ENCODE measurements around the gene TMEM214.
"Not testable (repeated sequence)": the region's sequence is repeated elsewhere in the genome, so short reads cannot be mapped to it uniquely, and the experiment has no call there.

TMEM214 gene

DNA sequence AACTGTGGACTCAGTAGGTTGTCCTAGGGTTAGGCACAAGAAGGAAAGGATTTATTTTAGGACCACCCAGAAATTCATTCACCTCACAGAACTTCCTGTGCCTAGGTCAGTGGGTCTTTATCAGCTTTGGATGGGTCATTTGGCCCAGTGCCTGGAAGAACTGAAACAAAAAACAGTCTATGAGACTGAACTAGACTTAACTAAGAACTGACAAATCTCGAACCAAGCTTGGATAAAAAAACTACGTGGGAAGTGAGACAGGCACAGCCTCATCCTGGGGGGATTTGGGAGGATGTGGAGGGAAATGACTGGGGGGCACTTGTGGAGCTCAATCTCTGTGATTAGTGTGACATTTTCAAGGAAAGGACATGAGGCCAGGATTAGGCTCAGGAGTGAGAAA, 41.0 kb downstream of the TMEM214 start:
- no CpG with 5 or more reads among the region's 2 CpGs for WGBS (ENCODE audit: extremely low coverage, insufficient coverage, low lambda C conversion rate)
- peaks cover 21% of the 10 kb centered on the region for H3K79me1 ChIP-seq (ENCODE audit: low read length)
- no peak overlapping the region for H2BK5ac ChIP-seq (ENCODE audit: low read length)
- DNase-seq, result no peak
- no peak overlapping the region for H3K18ac ChIP-seq (ENCODE audit: low read length)
- peaks cover 2% of the 10 kb centered on the region for H3K4me1 ChIP-seq (ENCODE audit: control insufficient read depth, low read depth, low read length)
- H2BK120ac ChIP-seq (ENCODE audit: low read depth, low read length), result no peak overlapping the region
- no peak overlapping the region for H3K23ac ChIP-seq (ENCODE audit: low read length)
- H3K79me2 ChIP-seq (ENCODE audit: control insufficient read depth, insufficient read depth, low read length), result peaks cover 17% of the 10 kb centered on the region
- H2BK15ac ChIP-seq (replicated peaks; ENCODE audit: low read depth), result no peak overlapping the region
- H3K56ac ChIP-seq (ENCODE audit: low read length), result peak overlapping the region; percentile 25
- no peak overlapping the region for H3K4me3 ChIP-seq (ENCODE audit: low read length)
- H2AK5ac ChIP-seq (ENCODE audit: low read length), result peak overlapping the region; percentile 58
- H4K5ac ChIP-seq (ENCODE audit: low read length), result no peak overlapping the region
- H3K9ac ChIP-seq (ENCODE audit: low read length), result no peak overlapping the region
- H3K4me2 ChIP-seq (ENCODE audit: low read length), result no peak overlapping the region
- H4K8ac ChIP-seq (ENCODE audit: low read depth, low read length), result no peak overlapping the region
- peaks cover 2% of the 10 kb centered on the region for H3K36me3 ChIP-seq (ENCODE audit: control insufficient read depth, insufficient read depth, low read length)
- H3K27me3 ChIP-seq (ENCODE audit: insufficient read depth, low read length, poor library complexity), result no peaks in the 10 kb centered on the region
- no peak overlapping the region for H3K4ac ChIP-seq (ENCODE audit: low read depth, low read length)
- no peak overlapping the region for H3K27ac ChIP-seq (ENCODE audit: low read depth, low read length)

DNA sequence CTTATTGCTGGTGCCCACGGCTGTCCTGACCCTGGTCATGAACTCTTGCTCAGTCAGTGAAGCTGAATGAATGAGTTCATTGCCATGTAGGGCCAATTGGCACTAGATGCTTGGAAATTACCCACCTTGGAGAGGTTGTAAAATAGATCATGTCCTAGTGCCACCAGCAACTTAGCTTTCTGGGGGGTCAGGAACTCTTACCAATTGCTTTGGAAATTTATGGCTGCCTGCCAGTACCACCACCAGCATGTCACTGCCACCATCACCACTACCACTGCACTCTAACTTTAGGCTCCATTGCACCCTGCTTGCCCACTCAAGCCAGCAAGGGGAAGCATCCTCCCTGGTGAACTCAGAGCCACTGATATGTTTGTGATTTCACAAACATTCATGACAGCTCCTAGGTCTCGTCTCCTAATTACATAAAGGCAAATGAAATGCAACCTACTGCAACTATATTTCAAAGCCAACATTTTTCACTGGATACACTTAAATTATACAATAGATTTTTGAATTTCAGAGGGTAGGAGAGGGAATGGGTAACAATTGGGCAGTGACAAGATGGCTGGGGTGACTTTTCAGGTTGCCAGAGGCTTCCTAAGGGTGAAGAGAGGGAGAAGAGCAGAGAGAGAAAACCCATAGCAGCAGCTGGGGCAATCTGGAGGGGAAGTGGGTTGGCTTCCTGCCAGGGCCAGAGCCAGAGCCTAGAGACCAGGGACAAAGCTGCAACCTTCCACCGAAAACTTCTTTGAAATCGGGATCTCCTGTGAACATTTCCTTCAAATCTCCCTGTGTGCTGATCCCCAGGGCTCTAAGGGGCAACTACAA, 42.2 kb downstream of the TMEM214 start:
- Histone ChIP-seq H3K27ac (ENCODE audit: low read depth, low read length) (no peak overlapping the region), H2BK120ac (ENCODE audit: low read depth, low read length) (no peak overlapping the region), H3K9ac (ENCODE audit: low read length) (no peak overlapping the region), H3K79me2 (ENCODE audit: control insufficient read depth, insufficient read depth, low read length) (peaks cover 12% of the 10 kb centered on the region), H3K79me1 (ENCODE audit: low read length) (peaks cover 12% of the 10 kb centered on the region), H3K4ac (ENCODE audit: low read depth, low read length) (no peak overlapping the region), H3K56ac (ENCODE audit: low read length) (no peak overlapping the region), H3K4me3 (ENCODE audit: low read length) (no peak overlapping the region), H2BK5ac (ENCODE audit: low read length) (no peak overlapping the region), H2BK15ac (replicated peaks; ENCODE audit: low read depth) (no peak overlapping the region), H3K36me3 (ENCODE audit: control insufficient read depth, insufficient read depth, low read length) (no peaks in the 10 kb centered on the region), H3K18ac (ENCODE audit: low read length) (no peak overlapping the region), H2AK5ac (ENCODE audit: low read length) (no peak overlapping the region), H3K4me2 (ENCODE audit: low read length) (no peak overlapping the region), H4K8ac (ENCODE audit: low read depth, low read length) (no peak overlapping the region), H4K5ac (ENCODE audit: low read length) (no peak overlapping the region), H3K27me3 (ENCODE audit: insufficient read depth, low read length, poor library complexity) (no peaks in the 10 kb centered on the region), H3K23ac (ENCODE audit: low read length) (no peak overlapping the region), H3K4me1 (ENCODE audit: control insufficient read depth, low read depth, low read length) (peaks cover 2% of the 10 kb centered on the region)
- no CpG with 5 or more reads among the region's 4 CpGs for WGBS (ENCODE audit: extremely low coverage, insufficient coverage, low lambda C conversion rate)
- DNase-seq, result no peak

DNA sequence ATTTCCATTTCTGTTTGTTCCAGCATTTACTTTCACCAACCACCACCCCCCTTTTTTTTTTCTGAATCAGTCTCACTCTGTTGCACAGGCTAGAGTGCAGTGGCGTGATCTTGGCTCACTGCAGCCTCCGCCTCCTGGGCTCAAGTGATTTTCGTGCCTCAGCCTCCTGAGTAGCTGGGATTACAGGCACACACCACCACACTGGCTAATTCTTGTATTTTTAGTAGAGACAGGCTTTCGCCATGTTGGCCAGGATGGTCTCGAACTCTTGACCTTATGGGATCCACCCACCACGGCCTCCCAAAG, 42.8 kb downstream of the TMEM214 start:
- H3K4me1 ChIP-seq (ENCODE audit: control insufficient read depth, low read depth, low read length); H3K27ac ChIP-seq (ENCODE audit: low read depth, low read length); H2AK5ac ChIP-seq (ENCODE audit: low read length); H2BK5ac ChIP-seq (ENCODE audit: low read length); H3K4ac ChIP-seq (ENCODE audit: low read depth, low read length); H4K8ac ChIP-seq (ENCODE audit: low read depth, low read length); H3K9ac ChIP-seq (ENCODE audit: low read length); H3K36me3 ChIP-seq (ENCODE audit: control insufficient read depth, insufficient read depth, low read length); H3K79me2 ChIP-seq (ENCODE audit: control insufficient read depth, insufficient read depth, low read length); H3K18ac ChIP-seq (ENCODE audit: low read length); H3K27me3 ChIP-seq (ENCODE audit: insufficient read depth, low read length, poor library complexity); H3K4me2 ChIP-seq (ENCODE audit: low read length); H3K4me3 ChIP-seq (ENCODE audit: low read length); H3K79me1 ChIP-seq (ENCODE audit: low read length); H3K56ac ChIP-seq (ENCODE audit: low read length); H2BK120ac ChIP-seq (ENCODE audit: low read depth, low read length); H4K5ac ChIP-seq (ENCODE audit: low read length); H3K23ac ChIP-seq (ENCODE audit: low read length); DNase-seq; H2BK15ac ChIP-seq (replicated peaks; ENCODE audit: low read depth): not testable (repeated sequence)
- WGBS (ENCODE audit: extremely low coverage, insufficient coverage, low lambda C conversion rate), result no CpG with 5 or more reads among the region's 6 CpGs

DNA sequence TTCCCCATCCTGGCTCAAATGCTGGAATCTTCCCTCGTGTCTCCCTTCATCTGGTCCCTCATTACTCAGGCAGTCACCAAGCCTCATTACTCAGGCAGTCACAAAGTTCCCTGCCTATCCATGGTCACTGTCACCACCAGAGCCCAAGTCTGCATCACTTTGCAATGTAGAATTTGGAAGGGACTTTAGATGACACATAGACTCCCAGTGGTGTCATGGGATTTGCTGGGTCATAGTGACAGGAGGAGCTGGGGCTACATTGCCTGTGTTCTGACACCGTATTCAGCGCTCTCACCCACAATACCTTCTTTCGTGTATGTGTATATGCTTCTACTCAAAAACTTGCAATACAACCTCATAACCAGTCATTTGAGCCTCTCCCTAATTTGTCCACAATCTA, 43.6 kb downstream of the TMEM214 start:
- H3K4me3 ChIP-seq (ENCODE audit: low read length), result no peak overlapping the region
- H3K79me2 ChIP-seq (ENCODE audit: control insufficient read depth, insufficient read depth, low read length), result peaks cover under 1% of the 10 kb centered on the region
- H2BK5ac ChIP-seq (ENCODE audit: low read length), result no peak overlapping the region
- H2BK15ac ChIP-seq (replicated peaks; ENCODE audit: low read depth), result no peak overlapping the region
- H3K27ac ChIP-seq (ENCODE audit: low read depth, low read length), result no peak overlapping the region
- no peaks in the 10 kb centered on the region for H3K36me3 ChIP-seq (ENCODE audit: control insufficient read depth, insufficient read depth, low read length)
- no peak overlapping the region for H3K9ac ChIP-seq (ENCODE audit: low read length)
- H3K4me1 ChIP-seq (ENCODE audit: control insufficient read depth, low read depth, low read length), result peaks cover under 1% of the 10 kb centered on the region
- peak; percentile 46 for DNase-seq
- no peak overlapping the region for H4K8ac ChIP-seq (ENCODE audit: low read depth, low read length)
- no peak overlapping the region for H3K18ac ChIP-seq (ENCODE audit: low read length)
- H2AK5ac ChIP-seq (ENCODE audit: low read length), result no peak overlapping the region
- H3K56ac ChIP-seq (ENCODE audit: low read length), result no peak overlapping the region
- no peak overlapping the region for H3K4me2 ChIP-seq (ENCODE audit: low read length)
- H3K79me1 ChIP-seq (ENCODE audit: low read length), result no peaks in the 10 kb centered on the region
- no peak overlapping the region for H3K23ac ChIP-seq (ENCODE audit: low read length)
- no CpG with 5 or more reads among the region's 4 CpGs for WGBS (ENCODE audit: extremely low coverage, insufficient coverage, low lambda C conversion rate)
- no peaks in the 10 kb centered on the region for H3K27me3 ChIP-seq (ENCODE audit: insufficient read depth, low read length, poor library complexity)
- H2BK120ac ChIP-seq (ENCODE audit: low read depth, low read length), result no peak overlapping the region
- no peak overlapping the region for H4K5ac ChIP-seq (ENCODE audit: low read length)
- H3K4ac ChIP-seq (ENCODE audit: low read depth, low read length), result no peak overlapping the region

DNA sequence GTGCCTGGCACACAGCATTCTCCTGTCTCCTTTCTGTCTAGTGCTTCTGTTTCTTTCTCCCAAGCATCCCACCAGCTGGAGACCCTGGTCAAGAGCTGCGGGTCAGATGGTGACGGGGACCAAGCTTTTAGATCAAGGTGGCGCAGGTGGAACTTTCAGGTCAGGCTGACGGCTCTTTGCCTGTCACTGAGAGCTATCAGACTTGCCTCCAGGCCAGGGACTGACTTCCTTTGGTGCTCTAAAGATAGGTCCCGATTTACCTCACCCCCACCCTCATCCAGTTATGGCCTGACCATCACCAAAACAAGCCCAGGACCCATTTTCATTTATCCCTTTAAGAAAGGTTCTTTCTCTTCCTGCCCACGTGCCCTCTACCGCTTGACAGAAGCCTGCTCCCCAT, 44.5 kb downstream of the TMEM214 start:
- H3K79me1 ChIP-seq (ENCODE audit: low read length), result no peaks in the 10 kb centered on the region
- no CpG with 5 or more reads among the region's 7 CpGs for WGBS (ENCODE audit: extremely low coverage, insufficient coverage, low lambda C conversion rate)
- H3K4me3 ChIP-seq (ENCODE audit: low read length), result no peak overlapping the region
- H2BK5ac ChIP-seq (ENCODE audit: low read length), result no peak overlapping the region
- no peak overlapping the region for H3K27ac ChIP-seq (ENCODE audit: low read depth, low read length)
- no peak overlapping the region for H3K9ac ChIP-seq (ENCODE audit: low read length)
- no peak overlapping the region for H2BK15ac ChIP-seq (replicated peaks; ENCODE audit: low read depth)
- H4K8ac ChIP-seq (ENCODE audit: low read depth, low read length), result no peak overlapping the region
- no peak overlapping the region for H4K5ac ChIP-seq (ENCODE audit: low read length)
- H3K79me2 ChIP-seq (ENCODE audit: control insufficient read depth, insufficient read depth, low read length), result no peaks in the 10 kb centered on the region
- no peak overlapping the region for H2BK120ac ChIP-seq (ENCODE audit: low read depth, low read length)
- H3K23ac ChIP-seq (ENCODE audit: low read length), result no peak overlapping the region
- H3K4ac ChIP-seq (ENCODE audit: low read depth, low read length), result no peak overlapping the region
- H2AK5ac ChIP-seq (ENCODE audit: low read length), result no peak overlapping the region
- DNase-seq, result no peak
- no peaks in the 10 kb centered on the region for H3K27me3 ChIP-seq (ENCODE audit: insufficient read depth, low read length, poor library complexity)
- no peak overlapping the region for H3K4me2 ChIP-seq (ENCODE audit: low read length)
- no peak overlapping the region for H3K18ac ChIP-seq (ENCODE audit: low read length)
- peak overlapping the region; percentile 7 for H3K56ac ChIP-seq (ENCODE audit: low read length)
- peaks cover 2% of the 10 kb centered on the region for H3K4me1 ChIP-seq (ENCODE audit: control insufficient read depth, low read depth, low read length)
- no peaks in the 10 kb centered on the region for H3K36me3 ChIP-seq (ENCODE audit: control insufficient read depth, insufficient read depth, low read length)
